Measurements from ENCODE around the gene KLHL35. TPM values are rescaled to one million over a fixed set of nuclear protein-coding genes. Genes with fewer than 3 reads are reported as not detected.
"Not testable (repeated sequence)": the region's sequence is repeated elsewhere in the genome, so short reads cannot be mapped to it uniquely, and the experiment has no call there.

Gene KLHL35
- total RNA-seq, 1 donor from 2014 or later: 0.77 TPM

- H3K27ac Mint-ChIP-seq (ENCODE audit: unreplicated experiment): no peak overlapping the region
- TF ChIP-seq EZH2 (IDR thresholded peaks at IDR 0.05; ENCODE audit: insufficient read depth, low read length) (no peak), CTCF (IDR thresholded peaks at IDR 0.05; ENCODE audit: insufficient read depth, low read depth, low read length) (no peak)
- no peaks in the 10 kb centered on the region for H3K9me3 Mint-ChIP-seq (ENCODE audit: unreplicated experiment)
- H2AFZ ChIP-seq (ENCODE audit: low read depth, low read length): no peak overlapping the region
- H4K20me1 ChIP-seq (ENCODE audit: insufficient read depth, low read length): peaks cover 19% of the 10 kb centered on the region
- peaks cover 11% of the 10 kb centered on the region for H3K36me3 ChIP-seq (ENCODE audit: insufficient read depth, low read length)
- peaks cover 6% of the 10 kb centered on the region for H3K79me2 ChIP-seq (ENCODE audit: insufficient read depth, low read length)
- no peak overlapping the region for H3K4me2 ChIP-seq (ENCODE audit: low read length)
- H3K4me1 ChIP-seq (ENCODE audit: insufficient read depth, low read length): peaks cover 11% of the 10 kb centered on the region
- H3K9ac ChIP-seq (ENCODE audit: low read length): no peak overlapping the region
- peaks cover 3% of the 10 kb centered on the region for H3K4me1 Mint-ChIP-seq (ENCODE audit: low read depth, unreplicated experiment)
- no peaks in the 10 kb centered on the region for H3K9me3 ChIP-seq (ENCODE audit: insufficient read depth, low read depth, low read length)
- H3K27ac ChIP-seq (ENCODE audit: low read depth, low read length): no peak overlapping the region
- H3K36me3 Mint-ChIP-seq (ENCODE audit: low read depth, unreplicated experiment): peaks cover 8% of the 10 kb centered on the region
- H3K4me3 ChIP-seq (ENCODE audit: insufficient read depth, low read depth, low read length): no peak overlapping the region
- H3K27me3 ChIP-seq (ENCODE audit: insufficient read depth, low read length): no peaks in the 10 kb centered on the region
- DNase-seq (ENCODE audit: low read depth) (no peak), FAIRE-seq (no peak)
- no peak overlapping the region for H3K4me3 Mint-ChIP-seq (ENCODE audit: unreplicated experiment)
- H3K27me3 Mint-ChIP-seq (ENCODE audit: low read depth, unreplicated experiment): no peaks in the 10 kb centered on the region
These were observed 19.1 kb downstream of the KLHL35 start for GRCh38 chr11:75413864-75414263.

- Histone ChIP-seq H3K79me2 (ENCODE audit: insufficient read depth, low read length) (peaks cover 12% of the 10 kb centered on the region), H3K36me3 (ENCODE audit: insufficient read depth, low read length) (peaks cover 17% of the 10 kb centered on the region), H4K20me1 (ENCODE audit: insufficient read depth, low read length) (peaks cover 26% of the 10 kb centered on the region)
- not testable (repeated sequence) for H3K27me3 ChIP-seq (ENCODE audit: insufficient read depth, low read length); H3K4me1 Mint-ChIP-seq (ENCODE audit: low read depth, unreplicated experiment); H3K4me3 ChIP-seq (ENCODE audit: insufficient read depth, low read depth, low read length); H3K36me3 Mint-ChIP-seq (ENCODE audit: low read depth, unreplicated experiment); H3K27ac Mint-ChIP-seq (ENCODE audit: unreplicated experiment); H3K27ac ChIP-seq (ENCODE audit: low read depth, low read length); H3K4me1 ChIP-seq (ENCODE audit: insufficient read depth, low read length); H2AFZ ChIP-seq (ENCODE audit: low read depth, low read length); H3K9me3 ChIP-seq (ENCODE audit: insufficient read depth, low read depth, low read length); H3K9ac ChIP-seq (ENCODE audit: low read length); H3K4me3 Mint-ChIP-seq (ENCODE audit: unreplicated experiment); FAIRE-seq; DNase-seq (ENCODE audit: low read depth); H3K9me3 Mint-ChIP-seq (ENCODE audit: unreplicated experiment); H3K27me3 Mint-ChIP-seq (ENCODE audit: low read depth, unreplicated experiment); H3K4me2 ChIP-seq (ENCODE audit: low read length)
These were observed 19.9 kb downstream of the KLHL35 start for GRCh38 chr11:75413146-75413545.

GRCh38 chr11:75409971-75410370, 23.0 kb downstream of the KLHL35 start:
- H3K4me3 Mint-ChIP-seq (ENCODE audit: unreplicated experiment); H3K27me3 ChIP-seq (ENCODE audit: insufficient read depth, low read length); DNase-seq (ENCODE audit: low read depth); H3K27ac Mint-ChIP-seq (ENCODE audit: unreplicated experiment); H3K9me3 Mint-ChIP-seq (ENCODE audit: unreplicated experiment); H3K27me3 Mint-ChIP-seq (ENCODE audit: low read depth, unreplicated experiment); H3K4me1 ChIP-seq (ENCODE audit: insufficient read depth, low read length); H3K4me2 ChIP-seq (ENCODE audit: low read length); H3K4me3 ChIP-seq (ENCODE audit: insufficient read depth, low read depth, low read length); H3K27ac ChIP-seq (ENCODE audit: low read depth, low read length); H3K9ac ChIP-seq (ENCODE audit: low read length); FAIRE-seq; H3K9me3 ChIP-seq (ENCODE audit: insufficient read depth, low read depth, low read length); H2AFZ ChIP-seq (ENCODE audit: low read depth, low read length): not testable (repeated sequence)
- H3K79me2 ChIP-seq (ENCODE audit: insufficient read depth, low read length): peaks cover 35% of the 10 kb centered on the region
- H3K36me3 Mint-ChIP-seq (ENCODE audit: low read depth, unreplicated experiment): peaks cover 12% of the 10 kb centered on the region
- peaks cover 55% of the 10 kb centered on the region for H4K20me1 ChIP-seq (ENCODE audit: insufficient read depth, low read length)
- peaks cover 10% of the 10 kb centered on the region for H3K4me1 Mint-ChIP-seq (ENCODE audit: low read depth, unreplicated experiment)
- peaks cover 37% of the 10 kb centered on the region for H3K36me3 ChIP-seq (ENCODE audit: insufficient read depth, low read length)

- H3K4me2 ChIP-seq (ENCODE audit: low read length): no peak overlapping the region
- no peak overlapping the region for H3K27ac ChIP-seq (ENCODE audit: low read depth, low read length)
- H3K9ac ChIP-seq (ENCODE audit: low read length): no peak overlapping the region
- H3K36me3 ChIP-seq (ENCODE audit: insufficient read depth, low read length): peaks cover 42% of the 10 kb centered on the region
- H3K79me2 ChIP-seq (ENCODE audit: insufficient read depth, low read length): peaks cover 45% of the 10 kb centered on the region
- Mint-ChIP-seq H3K27me3 (ENCODE audit: low read depth, unreplicated experiment) (no peaks in the 10 kb centered on the region), H3K27ac (ENCODE audit: unreplicated experiment) (no peak overlapping the region), H3K4me1 (ENCODE audit: low read depth, unreplicated experiment) (peaks cover 17% of the 10 kb centered on the region), H3K36me3 (ENCODE audit: low read depth, unreplicated experiment) (peaks cover 16% of the 10 kb centered on the region), H3K9me3 (ENCODE audit: unreplicated experiment) (no peaks in the 10 kb centered on the region), H3K4me3 (ENCODE audit: unreplicated experiment) (no peak overlapping the region)
- H4K20me1 ChIP-seq (ENCODE audit: insufficient read depth, low read length): peaks cover 61% of the 10 kb centered on the region
- DNase-seq (ENCODE audit: low read depth) (no peak), FAIRE-seq (no peak)
- peaks cover 15% of the 10 kb centered on the region for H3K4me1 ChIP-seq (ENCODE audit: insufficient read depth, low read length)
- H3K4me3 ChIP-seq (ENCODE audit: insufficient read depth, low read depth, low read length): no peak overlapping the region
- TF ChIP-seq EZH2 (IDR thresholded peaks at IDR 0.05; ENCODE audit: insufficient read depth, low read length): no peak
- TF ChIP-seq CTCF (IDR thresholded peaks at IDR 0.05; ENCODE audit: insufficient read depth, low read depth, low read length): no peak
- H3K9me3 ChIP-seq (ENCODE audit: insufficient read depth, low read depth, low read length): no peaks in the 10 kb centered on the region
- no peak overlapping the region for H2AFZ ChIP-seq (ENCODE audit: low read depth, low read length)
- no peaks in the 10 kb centered on the region for H3K27me3 ChIP-seq (ENCODE audit: insufficient read depth, low read length)
These were observed 24.1 kb downstream of the KLHL35 start for GRCh38 chr11:75408957-75409219.

All from astrocyte (in vitro differentiated cells and primary cell).